CD4-positive, alpha-beta T cell (primary cell): ENCODE measurements around the gene ARMCX5. TPM values are rescaled to one million over a fixed set of nuclear protein-coding genes. Genes with fewer than 3 reads are reported as not detected.

Source experiments
- ATAC-seq: fragments of 200-7000 bp; cut with Tn5 transposase; one replicate; pipeline ENCODE4 v1.10.0; 2022; ENCODE audit warnings: mild to moderate bottlenecking; ENCODE audit not compliant: poor library complexity
- CTCF ChIA-PET: fragments of 350-600 bp; sonication (Branson Sonifier 250); formaldehyde crosslinking; loops from one replicate; lab custom pipeline; 2021; ENCODE audit warnings: antibody characterized with exemption, inconsistent platforms; lab: Charles Lee
- POLR2A ChIA-PET: fragments of 350-600 bp; sonication (Branson Sonifier 250); formaldehyde crosslinking; loops from one replicate; lab custom pipeline; 2021; ENCODE audit warnings: antibody characterized with exemption, inconsistent platforms; lab: Charles Lee
- DNase-seq, 14 experiments: peaks; one replicate each; pipeline ENCODE4 v3.0.0-alpha.2; 2013 to 2020; ENCODE audit warnings: mixed read lengths in 2 of 14
- H3K27ac ChIP-seq, 2 donors: one replicate each; pipeline versions ENCODE4 v1.5.1 to v1.7.0; 2013; ENCODE audit warnings: low read length in 2 of 2, low read depth in 1 of 2, mild to moderate bottlenecking in 1 of 2
- H3K27me3 ChIP-seq, 2 experiments: 1 replicate in 1 of 2; 2 replicates in 1 of 2; pipeline versions ENCODE4 v1.6.1 to v1.7.0; 2013; ENCODE audit warnings: low read length in 2 of 2, control low read depth in 1 of 2, mild to moderate bottlenecking in 1 of 2, moderate library complexity in 1 of 2; ENCODE audit not compliant: insufficient read depth in 2 of 2, control insufficient read depth in 1 of 2
- H3K36me3 ChIP-seq: one replicate; pipeline ENCODE4 v1.6.1; 2013; ENCODE audit warnings: low read length, control low read depth; ENCODE audit not compliant: insufficient read depth
- H3K4me1 ChIP-seq: one replicate; pipeline ENCODE4 v1.6.1; 2013; ENCODE audit warnings: low read length, control low read depth; ENCODE audit not compliant: insufficient read depth
- H3K4me3 ChIP-seq: one replicate; pipeline ENCODE4 v1.5.1; 2013; ENCODE audit warnings: mild to moderate bottlenecking, low read length, moderate library complexity
- H3K9me3 ChIP-seq, 2 experiments: 1 replicate in 1 of 2; 2 replicates in 1 of 2; pipeline versions ENCODE4 v1.6.1 to v1.7.0; 2013; ENCODE audit warnings: low read length in 2 of 2, mild to moderate bottlenecking in 2 of 2, control low read depth in 1 of 2, moderate library complexity in 1 of 2; ENCODE audit not compliant: control insufficient read depth in 1 of 2, insufficient read depth in 1 of 2
- H3K27ac Mint-ChIP-seq: one replicate; pipeline ENCODE4 v1.8.0; 2020; ENCODE audit warnings: mixed read lengths
- H3K27me3 Mint-ChIP-seq: one replicate; pipeline ENCODE4 v1.8.0; 2021; ENCODE audit warnings: mixed read lengths
- H3K36me3 Mint-ChIP-seq: one replicate; pipeline ENCODE4 v1.8.0; 2021; ENCODE audit warnings: low read depth, mixed read lengths
- H3K4me1 Mint-ChIP-seq: one replicate; pipeline ENCODE4 v1.8.0; 2021; ENCODE audit warnings: low read depth, mixed read lengths
- H3K4me3 Mint-ChIP-seq: one replicate; pipeline ENCODE4 v1.8.0; 2020; ENCODE audit warnings: mild to moderate bottlenecking, mixed read lengths
- H3K9me3 Mint-ChIP-seq: one replicate; pipeline ENCODE4 v1.8.0; 2020; ENCODE audit warnings: mixed read lengths
- intact Hi-C, 2 experiments: fragments of 100-400 bp; cut with DNase I in 1 of 2; cut with micrococcal nuclease in 1 of 2; formaldehyde crosslinking; loops; one replicate each; pipeline versions ENCODE4 v1.15.1 to v1.9.0; 2023 to 2025; cut with DNase I, micrococcal nuclease
- total RNA-seq, 174 experiments: library from RNA in 2 of 174; stranded (reverse) in 2 of 174; gene quantifications; one replicate each; pipeline ENCODE4 v1.2.3 and lab custom pipeline; 2021 to 2026
- TF ChIP-seq, protein P1 (sequence below): fragments of 200-600 bp; IDR thresholded peaks from one replicate; pipeline ENCODE4 v1.8.0; 2022; ENCODE audit warnings: antibody characterized with exemption, mild to moderate bottlenecking

ARMCX5 gene
- total RNA-seq, 2 experiments from 2014 or later = 14.0 to 15.9 TPM

DNA sequence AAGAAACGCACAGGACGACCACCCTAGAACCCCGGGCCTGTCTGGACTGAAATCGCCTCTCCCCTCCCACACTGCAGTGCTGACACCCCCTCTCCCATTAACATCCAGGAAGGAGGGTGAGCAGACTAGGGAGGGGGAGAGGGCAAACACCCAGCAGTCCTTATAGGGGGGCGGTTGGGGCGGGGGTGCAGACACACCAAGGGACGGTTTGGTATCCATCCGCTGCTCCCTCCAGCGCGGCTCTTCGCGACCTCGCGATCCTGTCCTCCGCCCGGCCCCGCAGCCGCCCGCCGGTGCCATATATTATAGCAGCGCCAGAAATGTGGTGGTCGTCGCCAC, 51.6 kb downstream of the ARMCX5 start:
- ATAC-seq (peak; percentile 16), DNase-seq (no peak)
- Mint-ChIP-seq H3K36me3 (peaks cover 38% of the 10 kb centered on the region), H3K9me3 (no peaks in the 10 kb centered on the region), H3K27me3 (no peaks in the 10 kb centered on the region), H3K4me1 (peaks cover 35% of the 10 kb centered on the region), H3K4me3 (peak overlapping the region; percentile 100), H3K27ac (peak overlapping the region; percentile 97)
- Histone ChIP-seq H3K36me3 (peaks cover 2% of the 10 kb centered on the region), H3K4me3 (peak overlapping the region; percentile 84), H3K9me3 (peaks cover 0 to 4% of the 10 kb centered on the region in 2 experiments), H3K27ac (peak overlapping the region in 1 of 2 donors; percentile 64), H3K27me3 (no peaks in the 10 kb centered on the region), H3K4me1 (peaks cover 18% of the 10 kb centered on the region)
- ChIA-PET CTCF (no interaction called here), POLR2A (interaction anchor here (1.1 to 1.9 kb wide), 6 partner anchors 9 to 1506 kb away, joined by 3 to 26 read pairs (median 6); partner anchors contain the start of genes ARMCX5, SLC25A53 and ZMAT1)
- TF ChIP-seq, protein P1, sequence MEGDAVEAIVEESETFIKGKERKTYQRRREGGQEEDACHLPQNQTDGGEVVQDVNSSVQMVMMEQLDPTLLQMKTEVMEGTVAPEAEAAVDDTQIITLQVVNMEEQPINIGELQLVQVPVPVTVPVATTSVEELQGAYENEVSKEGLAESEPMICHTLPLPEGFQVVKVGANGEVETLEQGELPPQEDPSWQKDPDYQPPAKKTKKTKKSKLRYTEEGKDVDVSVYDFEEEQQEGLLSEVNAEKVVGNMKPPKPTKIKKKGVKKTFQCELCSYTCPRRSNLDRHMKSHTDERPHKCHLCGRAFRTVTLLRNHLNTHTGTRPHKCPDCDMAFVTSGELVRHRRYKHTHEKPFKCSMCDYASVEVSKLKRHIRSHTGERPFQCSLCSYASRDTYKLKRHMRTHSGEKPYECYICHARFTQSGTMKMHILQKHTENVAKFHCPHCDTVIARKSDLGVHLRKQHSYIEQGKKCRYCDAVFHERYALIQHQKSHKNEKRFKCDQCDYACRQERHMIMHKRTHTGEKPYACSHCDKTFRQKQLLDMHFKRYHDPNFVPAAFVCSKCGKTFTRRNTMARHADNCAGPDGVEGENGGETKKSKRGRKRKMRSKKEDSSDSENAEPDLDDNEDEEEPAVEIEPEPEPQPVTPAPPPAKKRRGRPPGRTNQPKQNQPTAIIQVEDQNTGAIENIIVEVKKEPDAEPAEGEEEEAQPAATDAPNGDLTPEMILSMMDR = no peak
- intact Hi-C loops = loop anchor here (2.0 to 10.0 kb wide), 5 partner anchors 52 to 1236 kb away; partner anchors contain the start of genes ARMCX5 (in 1 of the 2), GPRASP3 (in 1 of the 2) and TMSB15A (in 1 of the 2)

DNA sequence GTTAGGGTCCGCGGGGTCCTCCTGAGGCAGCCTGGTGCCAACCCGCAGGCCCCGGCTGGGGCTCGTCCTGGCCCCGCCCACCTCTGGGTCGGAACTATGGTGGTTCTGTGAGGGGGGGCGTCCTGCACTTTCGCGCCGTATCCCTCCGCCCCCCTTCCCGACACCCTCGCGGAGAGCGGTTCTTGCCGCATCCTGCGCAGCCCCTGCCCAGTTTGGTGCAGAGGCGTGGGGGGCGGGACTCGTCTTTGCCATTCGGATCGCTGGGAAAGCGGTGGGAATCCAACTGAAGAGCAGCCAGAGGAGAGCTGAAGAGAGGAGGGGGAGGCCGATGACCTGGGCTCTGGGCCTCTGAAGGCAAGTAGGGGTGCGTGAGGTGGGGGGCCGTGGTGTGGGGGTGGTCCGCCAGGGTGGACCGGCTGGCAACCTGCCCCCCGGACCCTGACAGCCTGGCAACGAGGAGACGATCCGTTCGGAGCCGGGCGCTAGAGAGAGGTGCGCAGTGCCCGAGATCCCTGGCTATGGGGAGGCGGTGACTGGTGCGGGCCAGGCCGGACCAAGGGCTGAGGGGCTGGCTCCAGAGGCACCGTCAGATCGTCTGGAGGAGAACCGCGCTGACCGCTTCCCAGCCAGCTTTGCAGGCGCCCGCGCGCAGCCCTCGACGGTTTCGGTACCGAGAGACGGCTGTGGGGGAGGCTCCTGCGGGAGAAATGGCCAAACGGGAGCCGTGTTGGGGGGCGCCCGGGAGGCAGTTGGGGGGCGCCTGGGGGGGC, 52.1 kb downstream of the ARMCX5 start, which contains the start of gene GPRASP1:
Gene GPRASP1, plus strand, starts transcription at position 242 of the 770 bp plus-strand sequence. CDS start 2,431 bp downstream, outside the sequence.
- CTCF ChIA-PET = interaction anchor here (1.0 kb wide), 1 partner anchor 53 kb away, joined by 3 read pairs; no protein-coding TSS in a partner anchor
- peaks cover 44% of the 10 kb centered on the region for H3K36me3 Mint-ChIP-seq
- peak within 1 kb of the TSS; percentile 100 for H3K4me3 Mint-ChIP-seq
- intact Hi-C loops = loop anchor here (1.0 to 10.0 kb wide), 6 partner anchors 52 to 1237 kb away; partner anchors contain the start of genes ARMCX5 (in 2 of the 2), GPRASP3 (in 1 of the 2) and TMSB15A (in 1 of the 2)
- H3K27ac Mint-ChIP-seq = peak within 1 kb of the TSS; percentile 97
- no peaks in the 10 kb centered on the region for H3K27me3 ChIP-seq
- peaks cover 18% of the 10 kb centered on the region for H3K4me1 ChIP-seq
- ATAC-seq (peak; percentile 67), DNase-seq (peak; percentile 44 to 82 (median 68))
- H3K4me1 Mint-ChIP-seq = peaks cover 40% of the 10 kb centered on the region
- H3K9me3 Mint-ChIP-seq = no peaks in the 10 kb centered on the region
- H3K9me3 ChIP-seq = no peaks in the 10 kb centered on the region
- H3K36me3 ChIP-seq = peaks cover 2% of the 10 kb centered on the region
- H3K27me3 Mint-ChIP-seq = no peaks in the 10 kb centered on the region
- H3K4me3 ChIP-seq = peak within 1 kb of the TSS; percentile 84
- POLR2A ChIA-PET = interaction anchor here (0.8 to 1.9 kb wide), 9 partner anchors 8 to 1505 kb away, joined by 3 to 26 read pairs (median 5); partner anchors contain the start of genes ARMCX5, BEX5, GPRASP3 and SLC25A53
- H3K27ac ChIP-seq = peak within 1 kb of the TSS; percentile 40 to 64
- TF ChIP-seq, protein P1 = no peak

- POLR2A ChIA-PET = interaction anchor here (0.8 to 1.9 kb wide), 9 partner anchors 8 to 1505 kb away, joined by 3 to 26 read pairs (median 5); partner anchors contain the start of genes ARMCX5, BEX5, GPRASP3 and SLC25A53
- DNase-seq = peak; percentile 34 to 84 (median 56)
- Histone ChIP-seq H3K9me3 (no peaks in the 10 kb centered on the region), H3K4me1 (peaks cover 18% of the 10 kb centered on the region), H3K36me3 (peaks cover 2% of the 10 kb centered on the region), H3K27ac (peak overlapping the region; percentile 40 to 64), H3K27me3 (no peaks in the 10 kb centered on the region), H3K4me3 (peak overlapping the region; percentile 84)
- H3K27me3 Mint-ChIP-seq = no peaks in the 10 kb centered on the region
- H3K4me1 Mint-ChIP-seq = peaks cover 45% of the 10 kb centered on the region
- peak; percentile 75 for ATAC-seq
- H3K36me3 Mint-ChIP-seq = peaks cover 45% of the 10 kb centered on the region
- peak overlapping the region; percentile 96 for H3K4me3 Mint-ChIP-seq
- TF ChIP-seq, protein P1 = peak; percentile 54
- H3K27ac Mint-ChIP-seq = peak overlapping the region; percentile 97
- intact Hi-C loops = loop anchor here (1.0 to 10.0 kb wide), 5 partner anchors 53 to 1237 kb away; partner anchors contain the start of genes ARMCX5 (in 1 of the 2), GPRASP3 (in 1 of the 2) and TMSB15A (in 1 of the 2)
- H3K9me3 Mint-ChIP-seq = no peaks in the 10 kb centered on the region
- CTCF ChIA-PET = interaction anchor here (1.0 kb wide), 1 partner anchor 53 kb away, joined by 3 read pairs; no protein-coding TSS in a partner anchor
These were observed 52.8 kb downstream of the ARMCX5 start for GRCh38 chrX:102652031-102652688.
